Activated naive CD4-positive, alpha-beta T cell treated with anti-CD3 and anti-CD28 coated beads, Interleukin-2, amount 50 U/mL, for 24 hours (primary cell): ENCODE data around the gene COLEC12.

ENCODE experiments used
- H3K27ac Mint-ChIP-seq: one replicate; pipeline ENCODE4 v1.8.0; 2021; ENCODE audit warnings: mild to moderate bottlenecking, mixed read lengths
- H3K27me3 Mint-ChIP-seq: one replicate; pipeline ENCODE4 v1.8.0; 2021; ENCODE audit warnings: mixed read lengths
- H3K36me3 Mint-ChIP-seq: one replicate; pipeline ENCODE4 v1.8.0; 2021; ENCODE audit warnings: mixed read lengths
- H3K4me1 Mint-ChIP-seq: one replicate; pipeline ENCODE4 v1.8.0; 2021; ENCODE audit warnings: mixed read lengths
- H3K4me3 Mint-ChIP-seq: one replicate; pipeline ENCODE4 v1.8.0; 2021; ENCODE audit warnings: mild to moderate bottlenecking, mixed read lengths
- H3K9me3 Mint-ChIP-seq: one replicate; pipeline ENCODE4 v1.8.0; 2021; ENCODE audit warnings: mixed read lengths

Gene COLEC12

DNA sequence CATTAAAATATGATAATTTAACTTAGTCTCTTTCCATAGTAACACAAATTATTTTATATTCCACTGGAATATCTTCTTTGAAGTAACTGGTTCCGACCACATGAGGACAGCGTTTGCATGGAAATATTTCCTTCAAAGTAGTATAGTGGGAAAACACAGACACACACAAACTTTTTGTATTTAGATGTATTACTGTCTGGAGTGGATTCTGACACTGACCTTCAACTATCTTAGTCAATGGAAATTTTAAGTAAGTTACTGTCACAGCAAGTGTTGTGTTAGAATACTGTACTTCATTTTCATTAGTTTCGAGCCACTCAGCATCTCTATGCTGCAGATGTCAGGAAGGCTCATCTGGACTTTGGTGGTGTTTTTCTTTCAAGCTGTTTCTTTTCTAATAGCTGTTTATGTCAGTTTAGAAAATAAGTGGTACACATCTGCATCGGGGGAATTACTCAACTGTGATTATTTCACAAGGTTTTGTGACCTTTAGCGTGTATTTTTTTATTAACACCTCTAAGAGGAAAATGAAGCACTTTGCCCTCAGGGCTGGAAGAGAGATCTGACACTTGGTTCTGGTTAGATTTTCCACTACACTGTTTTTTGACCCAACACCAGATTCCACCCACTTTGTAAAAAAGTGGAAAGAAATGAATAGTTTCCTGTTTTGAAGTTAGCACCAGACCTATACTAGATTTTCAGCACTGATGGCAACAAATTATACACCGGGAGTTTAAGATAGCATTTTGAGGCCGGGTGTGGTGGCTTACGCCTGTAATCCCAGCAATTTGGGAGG is 213.8 kb downstream of the COLEC12 start:
- Mint-ChIP-seq H3K9me3 (no peaks in the 10 kb centered on the region), H3K27me3 (peaks cover 10% of the 10 kb centered on the region), H3K4me1 (peaks cover 10% of the 10 kb centered on the region), H3K36me3 (no peaks in the 10 kb centered on the region), H3K27ac (no peak overlapping the region), H3K4me3 (no peak overlapping the region)

DNA sequence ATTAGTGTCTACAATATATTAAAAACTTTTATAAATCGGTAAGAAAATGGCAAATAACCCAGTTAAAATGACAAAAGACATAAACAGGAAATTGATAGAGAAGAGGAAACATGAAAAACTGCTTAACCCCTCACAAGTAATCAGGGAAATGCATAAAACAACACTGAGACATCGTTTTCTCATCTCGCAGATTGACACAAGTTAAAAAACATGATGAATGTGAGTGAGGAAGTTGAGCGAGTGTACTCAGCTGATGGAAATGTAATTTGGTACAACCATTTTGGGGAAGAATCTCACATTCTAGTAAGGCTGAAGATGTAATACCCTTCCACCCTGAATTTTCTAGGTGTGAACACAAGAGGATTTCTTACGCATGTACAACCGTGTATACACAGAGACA is 214.7 kb downstream of the COLEC12 start:
- peaks cover 10% of the 10 kb centered on the region for H3K4me1 Mint-ChIP-seq
- no peaks in the 10 kb centered on the region for H3K36me3 Mint-ChIP-seq
- no peak overlapping the region for H3K27ac Mint-ChIP-seq
- H3K27me3 Mint-ChIP-seq = peaks cover 11% of the 10 kb centered on the region
- H3K4me3 Mint-ChIP-seq = no peak overlapping the region
- no peaks in the 10 kb centered on the region for H3K9me3 Mint-ChIP-seq

DNA sequence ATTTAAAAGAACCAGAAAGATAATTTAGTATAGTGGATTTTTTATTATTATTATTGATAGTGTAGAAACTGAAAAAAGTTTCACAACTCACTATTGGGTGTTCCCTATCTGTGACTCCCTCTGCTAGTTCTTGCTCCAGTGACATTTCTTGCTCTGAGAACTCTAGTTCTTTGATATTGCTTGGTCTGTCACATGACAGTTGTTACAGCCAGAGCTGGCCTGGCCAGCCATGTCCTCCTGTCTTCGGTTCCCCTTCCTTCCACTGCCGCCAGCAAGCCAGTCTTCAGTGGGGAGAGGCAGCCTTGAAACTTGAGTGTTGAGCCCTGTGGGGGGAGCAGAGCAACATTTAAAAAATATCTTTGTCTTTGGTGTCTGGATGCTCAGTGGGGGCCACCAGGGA is 225.0 kb downstream of the COLEC12 start:
- Mint-ChIP-seq H3K9me3 (no peaks in the 10 kb centered on the region), H3K4me1 (no peaks in the 10 kb centered on the region), H3K4me3 (no peak overlapping the region), H3K27ac (no peak overlapping the region), H3K36me3 (peaks cover 2% of the 10 kb centered on the region), H3K27me3 (peaks cover 3% of the 10 kb centered on the region)

DNA sequence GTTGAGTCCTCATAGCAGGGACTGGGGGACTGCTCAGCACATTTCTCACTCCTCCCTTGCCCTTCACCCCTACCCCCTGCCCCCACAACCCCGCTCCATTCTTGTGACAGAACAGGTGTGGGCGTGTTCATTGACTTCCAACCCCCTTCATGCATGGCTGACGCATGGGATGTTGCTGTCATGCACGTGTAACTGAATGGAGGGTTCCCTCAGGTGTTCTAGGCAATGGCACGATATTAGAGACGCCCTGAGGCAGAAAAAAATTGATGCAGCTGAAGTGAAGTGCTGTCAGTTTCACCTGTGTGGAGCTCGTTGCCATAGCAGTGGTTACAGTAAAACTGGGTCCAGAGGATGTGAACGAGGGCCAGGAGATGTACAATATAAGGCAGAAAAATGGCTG is 226.2 kb downstream of the COLEC12 start:
- H3K4me1 Mint-ChIP-seq = peaks cover 7% of the 10 kb centered on the region
- no peak overlapping the region for H3K4me3 Mint-ChIP-seq
- H3K27ac Mint-ChIP-seq = no peak overlapping the region
- H3K36me3 Mint-ChIP-seq = peaks cover 2% of the 10 kb centered on the region
- H3K9me3 Mint-ChIP-seq = no peaks in the 10 kb centered on the region
- H3K27me3 Mint-ChIP-seq = peaks cover 3% of the 10 kb centered on the region

DNA sequence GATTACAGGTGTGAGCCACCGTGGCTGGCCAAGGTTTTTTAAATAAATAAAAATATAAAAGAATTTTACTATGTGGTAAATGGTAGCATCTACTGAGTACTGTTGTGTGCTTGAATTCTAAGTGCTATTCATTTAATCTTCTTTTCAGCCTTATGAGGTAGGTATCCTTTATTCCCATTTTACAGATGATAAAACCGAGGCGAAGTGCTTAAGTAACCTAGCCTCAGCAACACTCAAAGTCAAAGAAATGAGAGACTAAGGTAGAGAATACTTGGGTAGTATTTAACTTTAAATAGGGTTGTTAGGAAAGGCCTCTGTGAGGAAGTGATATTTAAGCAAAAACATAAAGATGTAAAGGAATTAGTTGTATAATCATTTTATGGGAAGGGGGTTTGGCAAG is 227.0 kb downstream of the COLEC12 start:
- no peak overlapping the region for H3K4me3 Mint-ChIP-seq
- H3K27ac Mint-ChIP-seq = no peak overlapping the region
- H3K9me3 Mint-ChIP-seq = no peaks in the 10 kb centered on the region
- peaks cover 8% of the 10 kb centered on the region for H3K4me1 Mint-ChIP-seq
- H3K27me3 Mint-ChIP-seq = peaks cover 3% of the 10 kb centered on the region
- peaks cover 2% of the 10 kb centered on the region for H3K36me3 Mint-ChIP-seq

DNA sequence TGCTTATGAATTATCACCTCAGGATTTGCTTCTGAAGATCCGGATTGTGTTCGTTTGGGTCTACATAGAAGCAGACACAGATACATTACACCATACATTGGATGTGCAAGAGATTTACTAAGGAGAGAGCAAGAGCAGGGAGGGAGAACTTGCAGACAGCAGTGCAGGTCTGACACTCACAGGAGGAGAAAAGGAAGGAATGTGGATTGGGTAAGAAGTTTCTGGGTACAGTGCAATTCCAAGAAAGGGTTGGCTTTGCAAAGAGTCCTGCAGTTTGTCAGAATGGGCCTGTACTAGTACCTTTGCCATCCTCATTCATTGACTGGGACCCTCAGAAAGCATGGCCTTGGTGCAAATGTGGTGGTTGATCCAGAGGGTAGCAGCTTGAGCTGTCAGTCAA is 227.9 kb downstream of the COLEC12 start:
- Mint-ChIP-seq H3K4me1 (peaks cover 12% of the 10 kb centered on the region), H3K27ac (no peak overlapping the region), H3K27me3 (peaks cover under 1% of the 10 kb centered on the region), H3K9me3 (no peaks in the 10 kb centered on the region), H3K4me3 (no peak overlapping the region), H3K36me3 (peaks cover under 1% of the 10 kb centered on the region)

DNA sequence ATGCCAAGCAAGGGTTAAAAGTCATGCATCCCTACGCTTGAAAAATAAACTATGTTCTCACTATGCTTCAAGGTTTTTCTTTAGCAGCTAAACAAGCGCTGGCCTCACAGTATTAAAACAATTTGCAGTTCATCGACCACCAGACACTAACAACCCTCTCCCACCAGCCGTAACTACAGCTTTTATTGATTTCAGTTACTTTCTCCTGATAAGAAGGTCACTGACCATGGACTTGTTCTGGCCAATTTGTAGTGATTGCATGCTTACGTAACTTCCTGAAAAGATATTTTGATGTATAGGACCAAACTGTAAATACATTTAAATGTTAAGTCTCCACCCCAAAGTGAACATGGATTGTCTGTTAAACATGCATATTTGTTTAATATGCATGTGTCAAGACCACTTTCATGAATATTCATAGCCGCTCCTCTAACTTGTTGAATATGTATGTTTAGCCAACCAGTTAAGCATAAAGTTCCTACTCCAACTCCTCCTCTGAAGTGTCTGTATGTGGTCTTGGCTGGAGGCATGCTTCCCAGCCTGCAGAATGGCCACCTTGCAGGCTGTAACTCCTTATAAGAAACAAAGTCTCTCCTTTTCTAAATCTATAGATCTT is 230.9 kb downstream of the COLEC12 start:
- H3K4me1 Mint-ChIP-seq = peaks cover 27% of the 10 kb centered on the region
- H3K36me3 Mint-ChIP-seq = peaks cover 3% of the 10 kb centered on the region
- peak overlapping the region; percentile 79 for H3K27ac Mint-ChIP-seq
- H3K4me3 Mint-ChIP-seq = peak overlapping the region; percentile 99
- H3K27me3 Mint-ChIP-seq = no peaks in the 10 kb centered on the region
- H3K9me3 Mint-ChIP-seq = no peaks in the 10 kb centered on the region

DNA sequence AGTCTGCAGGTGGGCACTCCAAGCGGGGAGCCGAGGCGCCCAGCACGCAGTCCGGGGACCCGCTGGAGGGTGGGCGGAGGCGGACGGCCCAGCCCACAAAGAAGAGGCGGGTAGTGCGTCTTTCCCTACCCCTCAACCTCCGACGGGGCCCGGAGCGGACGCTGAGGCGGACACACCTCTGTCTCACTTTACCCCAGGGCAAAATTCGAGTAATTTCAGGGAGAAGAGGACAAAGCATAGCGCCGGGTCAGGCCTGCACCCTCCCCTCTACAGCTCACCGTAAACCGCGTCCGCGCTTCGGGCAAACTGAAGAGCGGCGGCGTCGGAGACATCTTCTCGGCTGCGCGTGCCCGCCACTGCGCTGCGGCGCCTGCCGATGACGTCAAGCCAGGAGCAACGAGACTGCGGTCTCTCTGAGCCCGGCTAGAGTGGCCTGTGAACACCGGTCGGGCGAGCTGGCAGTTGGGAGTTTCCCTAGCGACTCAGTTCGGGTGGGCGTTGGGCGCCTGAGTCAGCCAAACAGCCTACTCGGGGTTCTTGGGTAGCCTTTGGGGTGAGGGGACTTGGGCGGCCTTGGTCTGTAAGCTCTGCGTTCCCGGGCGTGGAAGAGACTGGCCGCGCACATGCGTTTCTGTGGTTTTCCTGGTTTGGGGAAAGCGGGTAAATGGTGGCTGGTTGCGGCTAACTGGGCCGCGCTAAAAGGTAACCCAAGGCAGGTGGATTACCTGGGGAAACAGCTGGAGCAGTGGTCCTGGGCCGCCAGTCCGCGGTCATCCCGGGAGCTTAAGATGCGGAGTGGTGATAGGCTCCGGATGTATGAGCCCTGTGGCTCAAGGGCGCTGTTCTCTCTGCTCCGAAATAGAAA is 232.6 kb downstream of the COLEC12 start, which contains the start of gene THOC1:
Gene THOC1, minus strand, starts transcription at position 360 of the 865 bp plus-strand sequence. Its CDS starts 28 bp downstream, at position 332.
- H3K36me3 Mint-ChIP-seq = peaks cover 12% of the 10 kb centered on the region
- peaks cover 39% of the 10 kb centered on the region for H3K4me1 Mint-ChIP-seq
- H3K27ac Mint-ChIP-seq = peak within 1 kb of the TSS; percentile 100
- peak within 1 kb of the TSS; percentile 99 for H3K4me3 Mint-ChIP-seq
- no peaks in the 10 kb centered on the region for H3K9me3 Mint-ChIP-seq
- H3K27me3 Mint-ChIP-seq = no peaks in the 10 kb centered on the region

DNA sequence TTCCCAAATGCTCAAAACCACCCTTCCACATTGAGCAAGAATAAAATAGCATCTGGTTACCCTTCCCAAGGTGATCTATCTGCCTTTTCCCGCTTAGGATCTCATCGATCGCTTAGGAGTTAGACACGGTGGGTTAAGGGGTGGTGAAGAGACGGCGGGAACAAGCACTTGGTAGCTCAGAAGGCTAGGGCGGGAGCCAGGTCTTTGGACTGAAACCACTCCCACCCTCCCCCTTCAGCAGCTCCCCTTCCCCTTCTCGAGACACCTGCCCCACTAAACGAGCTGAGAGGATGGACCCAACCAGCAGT is 233.2 kb downstream of the COLEC12 start:
- no peaks in the 10 kb centered on the region for H3K9me3 Mint-ChIP-seq
- peaks cover 12% of the 10 kb centered on the region for H3K36me3 Mint-ChIP-seq
- no peaks in the 10 kb centered on the region for H3K27me3 Mint-ChIP-seq
- H3K4me1 Mint-ChIP-seq = peaks cover 39% of the 10 kb centered on the region
- H3K27ac Mint-ChIP-seq = peak overlapping the region; percentile 100
- H3K4me3 Mint-ChIP-seq = peak overlapping the region; percentile 99
